ENCODE data around the gene LRTM2.

DNA sequence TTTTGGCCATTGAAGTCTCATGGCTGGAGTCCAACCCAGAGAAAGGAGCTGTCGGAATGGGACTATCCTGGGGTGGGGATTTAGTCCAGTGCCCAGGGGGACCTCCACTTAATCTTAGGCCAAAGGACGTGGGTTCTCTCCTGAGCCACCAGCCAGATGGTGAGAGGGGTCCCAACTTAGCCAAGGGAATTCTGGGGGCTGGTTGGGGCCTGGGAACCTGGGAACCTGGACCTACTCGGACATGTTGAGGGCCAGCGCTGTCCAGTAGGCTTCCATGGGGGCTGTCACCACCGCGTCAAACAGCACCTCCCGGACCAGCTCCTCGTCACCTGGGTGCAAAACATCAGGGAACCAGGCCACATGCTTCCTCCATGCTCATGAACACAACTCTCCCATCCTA lies 33.4 kb downstream of the LRTM2 start:
- TF ChIP-seq, protein P1, sequence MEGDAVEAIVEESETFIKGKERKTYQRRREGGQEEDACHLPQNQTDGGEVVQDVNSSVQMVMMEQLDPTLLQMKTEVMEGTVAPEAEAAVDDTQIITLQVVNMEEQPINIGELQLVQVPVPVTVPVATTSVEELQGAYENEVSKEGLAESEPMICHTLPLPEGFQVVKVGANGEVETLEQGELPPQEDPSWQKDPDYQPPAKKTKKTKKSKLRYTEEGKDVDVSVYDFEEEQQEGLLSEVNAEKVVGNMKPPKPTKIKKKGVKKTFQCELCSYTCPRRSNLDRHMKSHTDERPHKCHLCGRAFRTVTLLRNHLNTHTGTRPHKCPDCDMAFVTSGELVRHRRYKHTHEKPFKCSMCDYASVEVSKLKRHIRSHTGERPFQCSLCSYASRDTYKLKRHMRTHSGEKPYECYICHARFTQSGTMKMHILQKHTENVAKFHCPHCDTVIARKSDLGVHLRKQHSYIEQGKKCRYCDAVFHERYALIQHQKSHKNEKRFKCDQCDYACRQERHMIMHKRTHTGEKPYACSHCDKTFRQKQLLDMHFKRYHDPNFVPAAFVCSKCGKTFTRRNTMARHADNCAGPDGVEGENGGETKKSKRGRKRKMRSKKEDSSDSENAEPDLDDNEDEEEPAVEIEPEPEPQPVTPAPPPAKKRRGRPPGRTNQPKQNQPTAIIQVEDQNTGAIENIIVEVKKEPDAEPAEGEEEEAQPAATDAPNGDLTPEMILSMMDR (conservative IDR thresholded peaks at IDR 0.05), result no peak
- no peak for TF ChIP-seq EZH2 (IDR thresholded peaks at IDR 0.05; ENCODE audit: low read depth)

Measured in PC-9 (cell line).